Left ventricle myocardium inferior (tissue), 1 donor: ENCODE data around the gene MRPS7. TPM values are rescaled to one million over a fixed set of nuclear protein-coding genes. Genes with fewer than 3 reads are reported as not detected.

ENCODE experiments used
- DNase-seq: peaks from one replicate; pipeline ENCODE4 v3.0.0-alpha.2; 2020
- H3K27ac ChIP-seq: fragments of 200-600 bp; replicated peaks from 2 replicates; pipeline ENCODE4 v1.8.0; 2021
- H3K27me3 ChIP-seq: fragments of 200-600 bp; 2 replicates; pipeline ENCODE4 v1.8.0; 2021; ENCODE audit warnings: low read depth
- H3K36me3 ChIP-seq: fragments of 200-600 bp; 2 replicates; pipeline ENCODE4 v1.8.0; 2021
- H3K4me1 ChIP-seq: fragments of 200-600 bp; 2 replicates; pipeline ENCODE4 v1.8.0; 2021
- H3K4me3 ChIP-seq: fragments of 200-600 bp; 2 replicates; pipeline ENCODE4 v1.8.0; 2021; ENCODE audit warnings: mild to moderate bottlenecking, moderate library complexity
- H3K9me3 ChIP-seq: fragments of 200-600 bp; replicated peaks from 2 replicates; pipeline ENCODE4 v1.8.0; 2021
- CTCF ChIP-seq: fragments of 200-600 bp; IDR thresholded peaks from 2 replicates; pipeline ENCODE4 v1.8.0; 2021; ENCODE audit warnings: antibody characterized with exemption, mild to moderate bottlenecking, borderline replicate concordance
- intact Hi-C: fragments of 100-400 bp; cut with micrococcal nuclease; formaldehyde crosslinking; loops from one replicate; pipeline ENCODE4 v1.11.0; 2022
- total RNA-seq: library from RNA; stranded (reverse); fragmentation: NEBNext Ultra II Directional; extraction: Animal tissue kit (Norgen Biotek cat#: 25700); gene quantifications from one replicate; pipeline ENCODE4 v1.2.1, GENCODE V29; 2021
- donor health status: DM: no; HTN: yes; CAD: no; lungs with severe emphysema.

MRPS7 gene
- total RNA-seq, 1 donor from 2014 or later = 115 TPM

GRCh38 chr17:75228305-75228704 lies 33.4 kb upstream of the MRPS7 start:
- peak overlapping the region; percentile 61 for H3K27ac ChIP-seq
- H3K4me1 ChIP-seq = no peaks in the 10 kb centered on the region
- DNase-seq = no peak
- no peaks in the 10 kb centered on the region for H3K27me3 ChIP-seq
- no peaks in the 10 kb centered on the region for H3K9me3 ChIP-seq
- peaks cover 86% of the 10 kb centered on the region for H3K36me3 ChIP-seq
- H3K4me3 ChIP-seq = no peak overlapping the region
- no peak for TF ChIP-seq CTCF
- intact Hi-C loops = no loop called here

- no peak overlapping the region for H3K4me3 ChIP-seq
- intact Hi-C loops = no loop called here
- H3K4me1 ChIP-seq = no peaks in the 10 kb centered on the region
- no peaks in the 10 kb centered on the region for H3K9me3 ChIP-seq
- no peak for TF ChIP-seq CTCF
- no peak for DNase-seq
- H3K36me3 ChIP-seq = peaks cover 86% of the 10 kb centered on the region
- H3K27me3 ChIP-seq = no peaks in the 10 kb centered on the region
- H3K27ac ChIP-seq = peak overlapping the region; percentile 61
Measured at GRCh38 chr17:75228847-75229246, 32.8 kb upstream of the MRPS7 start.

- Histone ChIP-seq H3K4me1 (no peaks in the 10 kb centered on the region), H3K27ac (no peak overlapping the region), H3K36me3 (peaks cover 94% of the 10 kb centered on the region), H3K27me3 (no peaks in the 10 kb centered on the region), H3K9me3 (no peaks in the 10 kb centered on the region), H3K4me3 (no peak overlapping the region)
- TF ChIP-seq CTCF = no peak
- no peak for DNase-seq
- intact Hi-C loops = no loop called here
Measured at GRCh38 chr17:75231071-75231470, 30.6 kb upstream of the MRPS7 start.

GRCh38 chr17:75231741-75232464 lies 29.8 kb upstream of the MRPS7 start:
- Histone ChIP-seq H3K9me3 (no peaks in the 10 kb centered on the region), H3K4me3 (no peak overlapping the region), H3K4me1 (peaks cover 6% of the 10 kb centered on the region), H3K36me3 (peaks cover 94% of the 10 kb centered on the region), H3K27ac (no peak overlapping the region), H3K27me3 (no peaks in the 10 kb centered on the region)
- intact Hi-C loops = no loop called here
- no peak for TF ChIP-seq CTCF
- DNase-seq = no peak

GRCh38 chr17:75232786-75233185 lies 28.9 kb upstream of the MRPS7 start:
- TF ChIP-seq CTCF = no peak

More at GRCh38 chr17:75232786-75233185, 28.9 kb upstream of the MRPS7 start:
- no peaks in the 10 kb centered on the region for H3K27me3 ChIP-seq
- H3K9me3 ChIP-seq = no peaks in the 10 kb centered on the region
- no peak overlapping the region for H3K27ac ChIP-seq
- H3K36me3 ChIP-seq = peaks cover 96% of the 10 kb centered on the region
- H3K4me1 ChIP-seq = peaks cover 15% of the 10 kb centered on the region
- no peak for DNase-seq
- no peak overlapping the region for H3K4me3 ChIP-seq
- intact Hi-C loops = no loop called here
